Stimulated activated CD8-positive, alpha-beta memory T cell treated with anti-CD3 and anti-CD28 coated beads, Interleukin-2, amount 100 ng/mL, for 48 hours (primary cell): ENCODE results near the gene HIVEP3.

ENCODE experiments used
- DNase-seq, 2 donors: peaks; one replicate each; pipeline ENCODE4 v3.0.0-alpha.2; 2020; ENCODE audit warnings: low read depth in 2 of 2

The HIVEP3 gene

DNA sequence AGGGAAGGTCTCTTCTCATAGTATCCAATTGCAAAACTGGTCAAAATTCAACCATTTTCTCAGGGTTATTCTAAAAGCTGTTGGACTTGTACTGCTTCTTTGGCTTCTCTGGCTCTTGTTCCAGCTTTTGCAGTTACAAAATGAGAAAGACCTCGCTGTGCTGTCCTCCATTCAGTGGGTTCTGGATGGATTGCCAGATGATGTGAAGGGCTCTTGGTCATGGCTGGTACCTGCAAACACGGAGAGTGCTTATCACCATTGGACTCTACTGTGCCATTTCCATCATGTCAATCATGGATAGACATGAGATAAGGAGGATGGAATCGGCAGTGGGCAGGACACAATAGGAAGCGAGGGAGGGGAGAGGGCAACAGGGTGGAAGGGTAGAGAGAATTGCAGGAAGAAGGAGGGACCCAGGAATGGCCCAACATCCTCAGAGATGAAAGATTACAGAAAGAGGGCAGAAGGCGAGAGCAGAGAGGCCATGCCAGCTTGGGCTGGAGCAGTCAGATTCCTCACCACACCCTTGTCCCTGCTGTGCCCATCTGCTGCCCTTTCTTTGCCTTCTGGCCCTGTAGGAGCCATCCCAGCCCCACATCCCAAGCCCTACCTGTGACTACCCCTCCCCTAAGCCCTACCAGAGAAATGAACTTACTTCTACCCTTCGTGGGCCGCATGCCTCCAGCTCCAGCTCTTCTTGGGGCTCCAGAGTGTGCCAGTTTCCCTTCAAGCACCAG lies 70.3 kb downstream of the HIVEP3 start:
- DNase-seq = no peak

DNA sequence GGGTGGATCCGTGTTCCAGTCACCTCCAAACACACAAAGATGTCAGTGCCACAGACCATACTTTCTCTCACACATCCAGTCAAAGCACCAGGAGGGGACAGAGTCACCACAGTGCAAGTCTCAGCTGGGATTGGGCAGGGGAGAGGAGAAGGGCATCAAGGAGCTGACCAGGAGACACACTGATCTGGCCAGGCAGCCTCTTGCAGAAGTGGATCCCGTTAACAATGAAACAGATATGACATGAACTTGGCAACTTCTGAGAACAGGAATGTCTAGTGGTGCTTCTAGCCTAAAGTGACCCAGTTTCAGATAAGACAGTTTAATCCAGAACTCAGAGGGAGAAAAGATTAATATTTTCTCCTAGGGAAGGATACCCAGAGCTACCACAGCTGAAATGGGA lies 71.0 kb downstream of the HIVEP3 start:
- DNase-seq = no peak

DNA sequence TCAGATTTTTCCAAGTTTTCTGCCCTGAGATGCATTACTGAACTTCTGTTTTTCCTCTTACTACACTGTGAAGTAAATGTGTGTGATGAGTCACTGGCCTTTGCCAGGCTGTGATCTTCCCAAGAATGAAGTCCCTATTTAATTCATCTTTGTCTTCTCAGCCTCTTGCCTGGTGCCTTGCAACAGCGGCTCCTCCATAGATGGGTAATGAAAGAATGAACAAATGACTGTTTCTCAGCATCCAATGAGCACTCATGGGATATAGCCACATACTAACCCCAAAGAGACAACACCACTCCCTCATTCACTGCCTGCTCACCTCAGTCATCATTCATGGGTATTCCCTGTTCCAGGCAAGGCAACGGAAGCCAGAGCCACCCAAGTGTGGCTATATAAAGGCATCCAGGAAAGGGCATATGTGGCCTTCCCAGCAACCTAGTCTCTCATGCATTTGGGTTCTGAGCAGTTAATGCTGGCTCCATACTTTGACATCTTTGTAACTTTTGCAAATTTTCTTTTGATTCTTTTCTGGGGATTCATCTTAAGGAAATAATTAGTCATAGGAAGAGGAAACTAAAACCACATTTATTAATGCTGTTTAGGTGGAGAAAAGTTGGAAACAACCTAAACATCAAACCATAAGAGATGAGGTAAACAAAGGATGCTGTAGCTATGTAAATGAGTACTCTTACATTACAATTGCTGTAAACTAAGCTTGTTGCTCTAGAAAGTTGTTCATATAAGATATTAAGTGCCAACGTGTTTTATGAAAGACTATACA lies 71.9 kb downstream of the HIVEP3 start:
- DNase-seq = no peak

DNA sequence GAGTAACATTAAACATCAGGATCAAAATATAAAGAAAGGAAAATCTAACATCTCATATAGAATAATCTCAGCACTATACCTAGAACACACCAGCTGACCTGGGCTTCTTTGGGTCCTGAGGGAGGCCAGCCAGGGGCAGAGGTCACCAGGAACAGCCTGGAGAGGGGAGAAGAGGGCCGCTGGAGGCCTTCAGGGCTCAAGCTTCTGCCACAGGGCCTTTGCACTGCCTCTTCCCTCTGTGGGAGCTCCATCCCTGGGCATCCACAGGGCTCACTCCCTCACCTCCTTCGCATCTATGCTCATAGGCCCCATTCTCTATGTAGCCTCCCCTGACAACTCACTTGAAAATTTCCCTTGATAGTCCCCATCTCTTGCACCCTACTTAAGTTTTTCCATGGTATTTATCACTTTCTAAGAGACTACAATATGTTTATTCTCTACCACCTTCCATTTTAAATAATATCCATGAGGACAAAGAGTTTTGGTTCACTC lies 73.9 kb downstream of the HIVEP3 start:
- DNase-seq = no peak

DNA sequence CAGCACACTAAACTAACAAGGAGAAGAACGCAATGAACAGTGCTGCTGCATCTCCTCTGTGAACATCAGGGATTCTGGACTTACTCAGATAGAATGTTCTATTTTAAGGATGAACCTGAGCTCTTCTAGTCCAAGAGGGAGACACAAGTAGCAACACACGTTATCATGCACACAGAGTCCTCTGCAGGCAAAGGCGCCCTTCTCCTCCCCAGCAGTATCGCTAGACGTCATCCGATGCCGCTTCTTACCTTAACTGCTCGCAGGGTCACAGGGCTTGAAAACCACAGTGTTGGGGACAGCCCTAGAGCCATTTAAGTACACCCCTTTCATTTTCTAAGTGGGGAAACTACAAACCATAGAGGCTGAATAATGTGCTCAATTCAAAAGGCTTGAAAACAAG lies 74.5 kb downstream of the HIVEP3 start:
- no peak for DNase-seq

DNA sequence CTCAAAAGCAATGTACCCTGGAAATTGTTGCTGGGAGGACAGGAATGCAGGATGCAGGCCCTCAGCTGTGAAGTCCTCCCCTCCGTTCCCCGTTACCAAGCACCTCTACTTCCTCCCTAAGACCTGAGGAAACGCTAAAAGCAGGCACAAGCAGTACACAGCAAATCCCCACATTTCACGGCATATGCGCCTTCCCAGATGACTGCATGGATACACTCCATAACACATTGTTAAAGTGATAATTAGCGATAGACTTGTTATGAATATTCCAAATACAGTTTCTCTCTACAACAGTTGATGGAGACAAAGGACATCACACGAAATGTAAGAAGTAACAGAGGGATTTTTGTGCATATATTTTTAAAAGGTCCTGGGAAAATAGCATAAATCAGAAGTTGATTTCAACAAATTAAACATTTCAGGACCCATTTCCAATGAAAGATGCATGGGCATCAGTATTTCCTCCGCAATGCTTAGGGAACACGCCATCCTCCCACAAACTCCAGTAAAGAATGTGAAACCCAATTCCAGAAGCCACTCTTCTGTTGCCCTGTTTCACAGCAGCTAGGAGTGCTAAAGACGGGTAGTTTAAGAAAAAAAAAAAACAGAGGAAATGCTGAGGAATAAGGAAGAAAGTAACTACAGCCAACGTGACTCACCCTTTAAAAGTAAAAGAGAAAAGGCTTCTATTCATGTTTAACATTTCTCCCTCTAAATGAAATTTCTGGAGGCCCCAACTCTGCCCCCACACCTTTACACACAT lies 75.5 kb downstream of the HIVEP3 start:
- DNase-seq = no peak

DNA sequence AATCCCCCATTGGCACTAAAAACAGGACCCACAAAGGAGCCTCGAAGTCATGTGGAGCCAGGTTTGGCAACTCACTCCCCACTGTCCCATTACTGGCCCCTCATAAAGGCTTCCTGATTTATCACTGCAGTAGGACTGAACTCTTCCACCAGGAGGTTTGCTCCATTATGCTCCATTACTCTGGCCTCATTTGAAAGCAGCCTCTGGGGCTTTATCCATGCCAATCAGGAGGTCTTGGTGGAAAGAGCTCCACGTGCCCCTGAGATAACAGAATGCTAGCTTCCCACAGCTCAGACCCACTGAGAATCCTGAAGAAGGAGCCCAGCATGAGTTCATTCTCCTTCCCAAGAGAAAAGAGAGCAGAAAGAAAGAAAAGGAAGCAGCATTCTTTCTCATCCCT lies 76.4 kb downstream of the HIVEP3 start:
- DNase-seq = no peak

DNA sequence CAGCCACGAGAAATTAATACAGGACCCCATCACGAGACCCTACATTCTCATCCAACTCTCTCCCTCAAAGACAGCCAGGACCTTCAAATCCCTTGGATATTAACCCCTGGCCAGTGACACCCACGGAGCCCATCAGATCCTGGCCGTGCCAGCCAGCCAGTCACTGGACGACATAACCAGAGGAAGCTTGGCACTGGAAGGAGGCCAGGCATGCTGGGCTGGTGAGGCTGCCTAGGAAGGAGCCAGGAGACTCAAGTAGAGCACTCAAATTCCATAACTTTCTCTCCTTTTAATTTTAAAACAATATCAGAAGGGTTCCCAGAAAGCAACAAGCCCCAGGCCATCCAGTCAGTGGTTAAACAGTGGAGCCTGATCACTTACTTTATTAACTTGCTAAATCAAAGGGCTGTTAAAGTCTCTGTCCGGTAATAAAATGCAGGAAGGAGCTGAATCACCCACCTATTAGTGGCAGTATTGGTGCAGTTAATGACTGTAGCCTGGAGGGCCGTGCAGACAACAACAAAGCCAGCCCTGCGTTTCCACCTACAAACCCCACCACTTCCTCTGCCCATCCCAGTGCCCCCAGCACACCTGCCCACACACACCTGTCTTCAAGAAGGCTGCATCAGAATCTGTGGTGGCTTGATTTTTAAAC lies 78.0 kb downstream of the HIVEP3 start:
- no peak for DNase-seq

DNA sequence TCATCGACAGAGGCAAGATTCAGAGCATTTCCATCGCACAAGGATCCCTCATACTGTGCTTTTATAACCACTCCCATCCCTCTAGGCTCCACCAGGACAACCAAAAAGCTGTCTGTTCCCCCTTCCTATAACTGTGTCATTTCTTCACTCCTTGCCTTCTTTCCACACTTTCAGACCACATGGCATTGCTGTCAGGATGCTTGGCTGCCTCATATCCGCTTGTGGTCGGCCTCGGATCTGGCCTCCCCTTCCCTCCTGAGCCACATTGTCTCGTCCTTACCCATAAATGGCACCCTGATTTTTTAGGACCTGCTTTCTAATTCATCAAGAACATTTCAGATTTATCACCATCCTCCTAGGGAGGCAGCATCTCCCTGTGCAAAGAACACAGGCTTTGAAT lies 80.5 kb downstream of the HIVEP3 start:
- DNase-seq = no peak

DNA sequence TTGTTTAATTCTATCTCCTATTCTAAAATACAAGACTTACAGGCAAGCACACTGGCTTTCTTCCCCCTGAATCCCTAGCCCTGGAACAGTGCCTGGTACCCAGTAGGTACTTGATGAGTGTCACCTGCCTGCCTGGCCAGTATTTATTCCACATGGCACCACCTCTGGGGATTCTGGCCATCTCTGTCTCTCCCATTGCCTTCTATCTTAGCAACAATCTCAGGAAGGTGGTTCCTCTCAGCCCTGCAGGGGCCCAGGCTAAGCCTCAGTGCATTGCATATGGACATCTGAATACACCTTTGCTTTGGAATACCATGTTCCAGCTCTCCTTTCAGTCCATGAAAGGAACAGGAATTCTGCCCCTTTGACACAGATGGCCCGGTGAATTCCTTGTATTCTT lies 81.0 kb downstream of the HIVEP3 start:
- DNase-seq = no peak

DNA sequence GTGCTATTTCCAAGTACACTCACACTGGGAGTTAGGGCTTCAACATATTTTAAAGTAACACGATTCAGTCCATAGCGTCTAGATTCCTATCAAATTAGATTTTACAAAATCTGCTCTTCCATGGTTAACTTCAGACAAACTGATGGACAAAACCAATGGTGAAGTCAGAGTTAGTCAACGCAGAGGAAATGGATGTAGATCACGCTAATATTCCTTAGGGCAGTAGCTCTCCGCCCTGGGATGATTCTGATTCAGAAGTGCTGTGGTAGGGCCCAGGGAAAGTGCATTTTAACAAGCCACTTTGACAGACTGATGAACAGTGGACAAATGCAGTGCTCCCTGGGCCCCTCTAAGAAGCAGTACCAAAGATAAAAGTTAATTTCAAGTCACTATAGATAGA lies 83.2 kb downstream of the HIVEP3 start:
- DNase-seq = no peak

DNA sequence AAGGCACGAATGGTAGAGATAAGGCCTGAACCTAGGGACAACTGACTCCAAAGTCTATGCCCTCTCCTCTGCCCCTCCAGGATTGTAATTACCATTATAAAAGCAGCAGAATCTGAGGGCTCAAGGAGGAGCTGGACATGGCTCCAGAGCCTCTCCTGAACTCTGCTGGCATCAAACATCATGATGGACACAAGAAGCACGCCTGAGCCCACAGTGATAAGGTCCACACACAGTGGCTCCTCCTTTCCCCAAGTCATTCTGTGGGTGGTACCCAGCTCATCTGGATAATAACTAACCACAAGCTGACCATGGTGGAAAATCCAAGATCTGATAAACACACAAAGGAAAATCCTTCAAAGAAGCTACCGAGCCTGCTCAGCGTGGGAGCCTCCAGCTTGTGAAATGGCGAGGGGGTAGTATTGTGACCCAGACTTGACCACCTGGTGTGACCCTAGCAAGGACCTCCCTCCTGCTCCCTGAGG lies 85.2 kb downstream of the HIVEP3 start:
- DNase-seq = no peak

DNA sequence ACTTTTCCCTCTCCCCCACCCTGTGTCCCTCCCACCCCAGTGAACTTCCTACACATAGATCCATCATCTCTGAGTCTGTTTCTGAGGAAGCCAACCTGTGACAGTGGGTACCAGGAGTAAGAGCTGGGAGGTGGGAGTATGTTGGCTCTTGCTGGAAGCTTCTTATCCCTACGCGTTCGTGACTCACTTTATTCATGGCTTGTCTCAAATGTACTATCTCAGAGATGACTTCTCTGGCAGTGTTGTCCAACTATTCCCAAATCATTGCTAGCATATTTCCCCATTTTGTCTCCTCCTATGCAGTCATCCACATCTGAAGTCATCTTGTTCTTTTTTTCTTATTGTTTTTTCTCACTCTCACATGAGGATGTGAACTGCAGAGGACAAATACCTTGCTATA lies 88.0 kb downstream of the HIVEP3 start:
- no peak for DNase-seq

DNA sequence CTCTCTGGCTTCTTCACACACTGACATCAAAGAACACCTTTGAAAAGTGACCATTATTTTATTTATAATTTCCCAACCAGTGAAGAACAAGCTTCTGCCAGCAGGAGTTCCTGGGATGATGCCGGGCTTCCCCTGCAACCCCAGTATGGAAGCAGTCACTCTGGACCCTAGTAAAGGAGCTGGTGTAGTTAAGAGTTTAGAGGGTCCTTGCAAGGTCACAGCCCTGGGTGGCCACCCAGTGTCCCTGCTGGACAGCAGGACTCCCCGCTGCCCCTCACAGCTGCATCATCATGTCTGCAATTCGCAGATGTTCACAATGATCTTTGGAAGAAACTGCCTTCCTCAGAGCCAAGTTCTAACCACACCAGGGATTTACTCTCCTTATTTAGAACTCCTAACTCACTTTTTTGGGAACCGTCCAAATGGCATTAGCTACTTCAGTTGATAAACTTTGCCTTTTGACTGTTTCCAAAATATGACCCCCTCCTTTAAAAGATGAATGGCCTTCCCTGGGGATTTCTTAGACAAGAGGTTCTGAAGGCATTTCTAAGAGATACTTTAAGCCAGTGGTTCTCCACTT lies 90.6 kb downstream of the HIVEP3 start:
- no peak for DNase-seq

DNA sequence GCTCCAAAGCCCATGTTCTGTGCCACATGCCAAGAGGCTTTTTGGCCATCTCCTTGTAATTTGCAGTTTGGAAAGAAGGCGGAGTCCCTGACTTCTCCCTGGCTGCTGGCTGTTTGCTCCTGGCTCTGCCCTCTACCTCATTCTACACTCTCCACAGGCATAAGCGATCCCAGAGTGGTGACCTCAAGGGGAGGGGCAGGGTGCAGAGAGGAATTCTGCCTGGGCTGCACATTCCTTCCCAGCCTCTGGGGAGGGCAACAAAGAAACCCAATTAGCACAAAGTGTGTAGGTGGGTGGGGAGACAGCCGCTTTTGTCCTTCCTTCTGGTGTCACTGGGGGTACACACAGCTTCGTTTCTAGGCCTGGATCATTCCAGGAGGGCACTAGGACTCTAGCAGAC lies 95.3 kb downstream of the HIVEP3 start:
- DNase-seq = no peak

DNA sequence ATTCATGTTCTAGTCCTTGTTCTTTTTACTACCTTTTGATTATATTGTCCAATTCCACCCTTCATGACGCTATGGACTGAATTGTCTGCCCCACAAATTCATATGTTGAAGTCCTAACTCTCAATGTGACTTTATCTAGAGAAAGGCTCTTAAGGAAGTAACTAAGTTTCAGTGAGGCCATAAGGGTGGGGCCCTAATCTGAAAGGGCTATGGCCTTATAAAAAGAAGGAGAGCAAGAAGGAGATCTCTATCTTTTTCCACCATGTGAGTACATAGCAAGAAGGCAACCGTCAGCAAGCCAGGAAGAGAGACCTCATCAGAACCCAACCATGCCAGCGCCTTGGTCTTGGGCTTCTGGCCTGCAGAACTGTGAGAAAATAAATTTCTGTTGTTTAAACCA lies 95.9 kb downstream of the HIVEP3 start:
- DNase-seq = no peak

DNA sequence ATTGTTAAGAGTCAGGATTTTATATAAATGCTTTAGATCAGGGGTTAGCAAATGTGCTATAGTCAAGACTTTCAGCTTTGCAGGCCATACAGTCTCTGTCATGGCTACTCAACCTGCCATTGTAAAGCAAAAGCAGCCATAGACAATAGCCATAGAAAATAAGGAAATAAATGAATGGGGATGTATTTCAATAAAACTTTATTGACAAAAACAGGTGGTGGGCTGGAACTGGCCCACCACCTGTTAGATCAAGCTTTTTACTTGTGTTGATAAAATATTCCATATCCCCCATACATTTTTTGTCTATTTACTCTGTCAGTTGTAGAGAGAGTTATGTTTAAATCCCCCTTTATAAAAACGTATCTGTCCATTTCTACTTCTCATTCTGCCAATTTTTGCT lies 98.9 kb downstream of the HIVEP3 start:
- no peak for DNase-seq

DNA sequence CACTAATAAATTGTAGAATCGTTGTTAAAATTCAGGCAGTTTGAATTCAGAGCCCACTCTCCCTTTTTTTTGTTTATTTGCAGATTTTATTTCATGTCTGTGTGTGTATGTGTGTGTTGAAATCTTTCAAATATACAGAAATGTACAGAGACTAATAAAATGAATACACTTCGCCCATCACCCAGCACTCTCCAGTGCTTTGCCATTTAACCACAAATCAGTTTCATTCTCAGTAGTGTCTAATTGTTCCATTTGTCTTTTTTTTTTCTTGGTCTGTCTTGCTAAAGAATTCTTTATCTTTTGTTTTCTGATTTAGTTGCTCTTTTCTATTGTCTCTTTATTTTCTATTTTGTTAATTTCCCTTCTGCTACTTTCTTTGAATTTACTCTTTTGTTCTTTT lies 99.7 kb downstream of the HIVEP3 start:
- DNase-seq = no peak

DNA sequence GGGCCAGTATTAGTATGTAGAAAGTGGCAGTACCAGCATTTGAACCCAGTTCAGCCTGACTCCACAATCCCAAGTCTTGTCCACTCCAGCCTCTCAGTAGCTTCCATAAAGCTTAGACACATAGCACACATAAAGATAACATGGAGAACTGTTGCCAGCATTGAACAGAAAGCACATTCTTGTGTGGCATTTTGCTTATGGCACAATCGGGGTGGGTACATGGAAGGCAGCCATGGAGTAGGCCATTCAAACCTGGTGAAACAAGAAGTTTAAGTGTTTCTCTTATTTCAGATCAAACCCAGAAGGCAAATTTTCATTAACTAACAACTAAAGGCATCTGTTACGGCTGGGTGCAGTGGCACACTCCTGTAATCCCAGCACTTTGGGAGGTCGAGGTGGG lies 102.7 kb downstream of the HIVEP3 start:
- no peak for DNase-seq

DNA sequence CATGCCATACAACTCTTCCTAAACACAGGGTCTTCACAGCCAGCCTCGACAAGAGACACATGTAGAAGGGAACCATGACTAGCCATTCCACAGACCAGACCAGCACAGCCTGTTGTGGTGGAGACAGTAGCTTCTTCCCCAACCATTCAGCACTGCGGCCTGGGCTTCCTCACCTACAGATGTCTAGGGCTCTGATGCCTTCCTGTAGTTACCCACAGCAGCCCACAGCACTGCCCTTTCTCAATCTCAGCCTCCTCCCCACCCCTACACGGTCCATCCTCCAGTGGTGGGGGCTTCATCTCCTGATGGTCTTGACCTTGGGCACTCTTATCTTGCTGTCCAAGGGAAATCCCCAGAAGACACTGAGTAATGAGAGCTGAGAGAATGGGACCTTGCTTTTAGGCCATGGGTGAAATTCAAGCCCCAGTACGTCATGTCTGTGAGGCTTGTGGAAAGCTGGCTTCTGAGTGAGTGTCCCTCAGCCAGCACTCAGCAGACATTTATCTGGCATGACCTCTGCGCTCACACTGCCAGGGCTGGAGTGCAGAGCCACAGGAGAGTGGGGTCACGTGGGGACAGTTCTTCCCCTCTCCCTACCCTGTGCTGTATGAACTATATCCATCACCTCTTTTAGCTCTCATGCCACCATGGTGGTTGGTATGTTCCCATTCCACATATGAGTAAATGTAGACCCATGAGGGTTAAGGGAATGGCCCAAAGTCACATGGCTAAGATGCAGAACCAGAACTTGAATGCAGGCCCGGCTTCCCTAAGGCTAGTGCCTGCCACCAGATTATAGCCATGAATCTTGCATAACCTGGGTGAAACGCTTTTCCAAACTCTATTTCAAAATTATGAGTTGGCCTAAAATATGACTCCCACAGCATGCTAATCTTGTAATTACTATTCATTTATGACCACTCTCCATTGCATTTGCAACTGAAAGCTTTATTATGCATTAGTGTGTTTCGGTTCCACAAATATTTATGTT lies 104.7 kb downstream of the HIVEP3 start:
- no peak for DNase-seq
